ENCODE data around the gene TBC1D10A.
"Not testable (repeated sequence)": the region's sequence is repeated elsewhere in the genome, so short reads cannot be mapped to it uniquely, and the experiment has no call there.

Gene TBC1D10A

DNA sequence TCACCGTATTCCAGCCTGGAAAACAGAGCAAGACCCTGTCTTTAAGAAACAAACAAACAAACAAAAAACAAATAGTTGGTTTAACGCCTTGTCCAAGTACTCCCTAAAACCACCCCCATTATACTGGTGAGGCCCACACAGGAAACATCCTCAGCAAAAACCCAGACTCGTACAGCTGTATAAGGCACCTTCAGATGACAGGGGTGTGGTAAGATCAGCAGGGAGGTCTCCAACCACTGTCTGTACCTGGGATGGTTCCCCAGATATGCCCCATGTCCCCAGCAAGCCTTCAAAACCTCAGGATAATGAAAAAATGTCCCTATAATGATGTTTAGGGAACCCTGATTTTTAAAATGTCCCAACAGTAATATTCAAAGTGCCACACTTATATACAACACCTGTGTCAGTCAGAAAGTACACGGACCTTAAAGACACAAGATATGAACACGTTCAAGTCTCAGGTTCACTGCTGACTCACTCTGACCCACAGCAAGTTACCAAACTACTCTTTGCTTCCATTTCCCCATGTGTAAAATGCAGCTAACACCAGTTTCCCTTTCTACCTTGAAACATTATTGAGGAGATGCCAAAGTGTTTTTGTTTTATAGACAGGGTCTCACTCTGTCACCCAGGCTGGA lies 20.6 kb upstream of the TBC1D10A start:
- DNase-seq (ENCODE audit: low read depth in 2 of 2), result no peak

DNA sequence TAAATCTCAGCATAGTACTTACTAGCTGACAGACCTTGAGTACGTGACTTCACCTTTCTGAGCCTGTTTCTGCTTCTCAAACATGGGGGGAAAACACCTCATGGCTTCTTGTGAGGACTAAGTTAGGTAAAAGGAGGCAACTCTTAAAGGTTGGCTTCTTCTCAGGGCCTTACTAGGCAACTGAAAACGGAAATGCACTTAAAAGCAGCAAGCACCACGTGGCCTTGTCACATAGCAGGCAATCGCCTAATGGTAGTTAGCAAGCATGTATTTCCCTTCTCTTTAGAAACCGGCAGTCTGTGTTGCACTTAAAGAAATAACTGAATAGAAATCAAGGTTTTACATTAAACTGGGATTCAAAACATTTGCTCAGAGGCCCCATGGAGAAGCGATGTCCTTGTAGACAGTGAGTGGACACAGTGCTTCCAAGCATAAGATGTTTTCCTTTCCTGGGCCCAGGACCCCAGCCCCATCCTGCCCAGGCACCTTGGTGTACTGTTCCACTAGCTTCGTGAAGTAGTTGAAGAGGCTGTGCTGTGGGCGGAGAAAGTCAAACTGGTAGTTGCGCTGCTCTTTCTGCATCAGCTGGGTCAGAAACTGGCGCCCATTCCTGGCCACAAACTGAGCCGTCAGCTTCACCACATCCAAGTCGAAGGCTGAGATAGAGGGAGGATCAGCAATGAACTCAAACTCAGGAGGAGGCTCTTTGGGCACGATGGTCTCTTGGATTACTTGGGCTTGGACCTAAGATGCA lies 17.9 kb upstream of the TBC1D10A start:
- DNase-seq (ENCODE audit: low read depth in 2 of 2), result no peak

DNA sequence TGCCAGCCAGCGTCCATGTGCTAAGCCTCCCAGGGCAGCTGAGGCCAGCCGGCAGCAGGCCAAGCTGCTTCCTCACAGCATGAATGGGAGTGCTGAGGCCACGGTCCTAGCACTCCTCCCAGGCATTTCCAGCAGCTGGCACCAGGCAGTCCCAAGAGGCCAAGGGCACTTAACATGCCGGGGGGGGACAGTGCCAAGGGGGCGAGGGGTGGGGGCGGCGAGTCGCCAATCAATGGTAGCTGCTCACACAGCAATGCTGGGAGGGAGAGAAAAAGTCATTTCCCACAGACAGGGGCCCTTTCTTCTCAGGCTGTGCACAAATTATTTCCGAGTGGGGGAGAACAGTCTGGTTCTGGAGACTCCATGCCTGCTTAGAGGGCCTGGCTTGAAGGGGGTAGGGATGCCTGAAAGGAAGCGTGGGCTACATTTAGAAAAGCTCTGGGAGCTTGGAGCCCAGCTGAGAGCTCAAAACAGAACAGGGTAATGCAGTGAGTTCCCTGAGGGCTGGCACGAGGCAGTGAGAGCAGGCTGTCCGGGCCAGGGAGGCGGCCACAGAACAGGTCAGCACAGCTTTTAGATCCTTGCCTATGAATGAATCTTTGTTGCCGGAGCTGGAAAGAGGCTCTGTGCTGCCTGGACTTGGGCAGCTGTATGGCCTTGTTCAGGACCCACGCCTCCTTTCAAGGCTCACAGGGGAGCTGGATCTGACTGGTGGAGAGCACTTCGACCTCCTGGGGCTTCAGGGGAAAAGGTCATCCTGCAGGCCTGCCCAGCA lies 14.4 kb upstream of the TBC1D10A start:
- no peak for DNase-seq (ENCODE audit: low read depth in 2 of 2)

DNA sequence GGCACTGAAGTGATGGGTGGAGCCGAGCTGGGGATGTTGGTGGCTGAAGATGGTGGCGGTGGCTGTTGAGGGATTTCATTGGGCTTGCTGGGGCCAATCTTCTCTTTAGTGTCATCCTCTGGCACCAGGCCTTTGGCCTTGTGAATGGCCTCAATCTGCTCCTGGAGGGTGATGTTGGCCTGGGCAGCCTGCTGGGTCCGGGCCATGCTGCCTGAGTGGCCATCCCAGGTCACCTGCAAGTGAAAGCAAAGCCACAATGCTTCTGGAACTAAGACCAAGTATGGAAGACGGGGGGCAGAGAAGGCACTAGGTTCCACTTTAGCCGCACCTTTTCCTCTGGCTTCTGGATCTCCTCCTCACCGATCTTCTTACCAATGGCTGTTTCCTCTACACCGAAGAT lies 12.1 kb upstream of the TBC1D10A start:
- DNase-seq (ENCODE audit: low read depth in 2 of 2), result no peak

DNA sequence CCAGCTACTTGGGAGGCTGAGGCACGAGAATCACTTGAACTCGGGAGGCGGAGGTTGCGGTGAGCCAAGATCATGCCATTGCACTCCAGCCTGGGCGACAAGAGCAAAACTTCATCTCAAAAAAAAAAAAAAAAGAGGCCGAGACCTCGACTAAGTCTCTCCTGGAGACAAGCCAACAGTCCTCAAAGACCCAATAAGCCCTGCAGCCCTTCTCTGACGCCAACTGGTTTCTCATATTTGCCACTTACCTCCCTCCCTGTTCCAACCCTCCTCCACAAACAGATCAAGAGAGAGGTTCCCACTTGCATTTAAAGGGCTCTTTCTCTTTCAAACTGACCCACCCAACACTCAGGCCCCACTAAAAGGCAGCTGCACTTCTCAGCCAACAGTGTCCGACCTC lies 11.6 kb upstream of the TBC1D10A start:
- not testable (repeated sequence) for DNase-seq (ENCODE audit: low read depth in 2 of 2)

DNA sequence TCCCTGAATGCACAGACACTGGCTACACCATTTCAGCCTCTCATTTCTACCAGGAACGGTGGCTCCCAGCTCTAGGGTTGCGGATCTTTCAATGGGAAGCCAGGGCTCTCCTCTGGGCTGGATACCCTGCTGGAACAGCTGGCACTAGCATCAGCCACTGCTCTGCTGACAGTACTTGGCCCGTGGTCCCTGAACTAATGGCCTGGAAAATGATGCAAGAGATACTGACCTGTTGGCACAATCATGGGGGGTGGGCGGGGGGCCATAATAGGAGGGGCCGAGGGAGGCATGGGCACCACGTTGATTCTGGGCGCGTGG lies 10.7 kb upstream of the TBC1D10A start:
- DNase-seq (ENCODE audit: low read depth in 2 of 2), result no peak

DNA sequence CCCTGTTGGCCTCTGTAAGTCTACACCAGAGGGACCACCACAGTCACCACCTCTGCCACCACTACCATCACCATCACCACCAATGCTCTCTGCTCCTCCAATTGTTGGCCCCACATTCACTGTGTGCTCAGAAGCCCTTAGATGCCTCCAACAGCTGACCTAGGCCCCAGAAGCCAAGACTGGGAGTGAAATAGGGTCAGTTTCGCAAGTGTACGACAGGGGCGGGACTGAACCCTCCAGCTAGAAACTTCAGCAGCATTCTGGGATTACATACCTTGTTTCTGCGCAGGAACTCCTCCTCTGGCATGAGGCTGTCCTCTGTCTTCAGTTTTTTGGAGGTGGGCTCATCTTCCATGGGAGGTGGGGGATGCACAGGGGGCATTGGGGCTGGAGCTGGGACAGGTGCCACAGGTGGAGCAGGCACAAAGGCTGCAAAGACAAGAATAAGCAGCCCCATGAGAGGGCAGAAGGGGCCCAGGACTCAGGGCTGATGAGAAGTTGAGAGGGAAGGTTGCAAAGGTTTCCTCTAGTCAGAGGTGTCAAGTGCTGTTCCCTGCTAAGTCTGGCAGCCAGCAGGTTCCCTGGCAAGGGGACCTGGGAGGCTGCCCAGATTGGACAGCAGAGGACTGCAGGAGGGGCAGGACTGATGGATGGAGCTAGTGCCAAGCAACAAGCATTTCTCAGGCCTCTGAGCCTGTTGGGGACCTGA lies 10.2 kb upstream of the TBC1D10A start:
- DNase-seq (ENCODE audit: low read depth in 2 of 2), result no peak

DNA sequence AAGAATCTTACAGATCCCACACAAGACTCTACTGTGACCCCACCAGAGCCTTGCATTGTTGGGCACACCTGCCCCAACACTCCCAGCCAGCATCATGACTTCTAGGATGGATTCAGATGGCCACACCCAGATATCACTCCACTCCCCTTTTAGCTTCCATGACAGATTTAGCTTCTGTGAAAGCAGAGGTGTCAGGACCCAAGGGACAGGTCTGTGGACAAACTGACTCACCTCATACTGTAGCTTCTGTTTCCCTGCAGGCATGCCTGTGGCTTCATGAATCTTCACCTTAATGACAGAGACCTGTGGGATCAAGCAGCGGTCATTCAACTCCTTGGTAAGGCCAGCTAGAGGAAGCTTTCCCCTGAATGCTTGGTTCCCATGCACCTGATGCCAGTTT lies 8.5 kb upstream of the TBC1D10A start:
- DNase-seq (ENCODE audit: low read depth in 2 of 2), result no peak

DNA sequence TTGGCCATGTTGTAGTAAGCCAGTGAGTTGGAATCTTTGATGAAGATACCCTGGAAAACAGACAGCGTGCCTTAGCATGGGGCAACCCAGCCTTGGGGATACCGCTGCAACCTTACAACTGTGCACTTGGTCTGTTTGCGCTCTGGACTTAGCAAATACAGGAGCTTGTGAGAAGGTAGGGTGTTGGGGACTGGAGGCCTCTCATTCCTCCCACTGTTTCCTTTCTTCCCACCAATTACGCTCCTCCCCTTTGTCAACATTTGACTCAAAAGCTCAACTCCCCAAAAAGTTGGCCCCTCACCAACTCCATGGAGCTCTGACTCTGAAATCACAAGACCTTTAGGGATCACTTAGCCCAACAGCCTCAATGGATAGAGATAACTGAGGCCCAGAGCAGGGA lies 7.9 kb upstream of the TBC1D10A start:
- no peak for DNase-seq (ENCODE audit: low read depth in 2 of 2)

DNA sequence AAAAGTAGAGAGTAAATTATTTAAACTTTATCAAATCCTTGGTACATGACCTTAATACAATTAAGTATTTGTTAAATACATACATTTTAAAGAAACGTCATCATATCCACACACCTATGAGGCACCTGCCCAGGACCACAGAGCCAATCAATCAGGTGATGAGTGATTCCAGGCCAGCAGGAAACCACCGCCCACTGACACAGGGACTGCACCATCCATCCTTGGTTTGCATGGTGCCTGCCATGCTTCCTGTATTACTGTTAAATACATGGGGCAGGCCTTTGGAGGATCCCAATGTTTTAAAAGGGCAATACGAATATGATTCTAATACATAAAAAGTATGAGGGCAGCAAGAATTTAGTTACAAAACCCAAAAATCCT lies 7.0 kb upstream of the TBC1D10A start:
- DNase-seq (ENCODE audit: low read depth in 2 of 2), result no peak

DNA sequence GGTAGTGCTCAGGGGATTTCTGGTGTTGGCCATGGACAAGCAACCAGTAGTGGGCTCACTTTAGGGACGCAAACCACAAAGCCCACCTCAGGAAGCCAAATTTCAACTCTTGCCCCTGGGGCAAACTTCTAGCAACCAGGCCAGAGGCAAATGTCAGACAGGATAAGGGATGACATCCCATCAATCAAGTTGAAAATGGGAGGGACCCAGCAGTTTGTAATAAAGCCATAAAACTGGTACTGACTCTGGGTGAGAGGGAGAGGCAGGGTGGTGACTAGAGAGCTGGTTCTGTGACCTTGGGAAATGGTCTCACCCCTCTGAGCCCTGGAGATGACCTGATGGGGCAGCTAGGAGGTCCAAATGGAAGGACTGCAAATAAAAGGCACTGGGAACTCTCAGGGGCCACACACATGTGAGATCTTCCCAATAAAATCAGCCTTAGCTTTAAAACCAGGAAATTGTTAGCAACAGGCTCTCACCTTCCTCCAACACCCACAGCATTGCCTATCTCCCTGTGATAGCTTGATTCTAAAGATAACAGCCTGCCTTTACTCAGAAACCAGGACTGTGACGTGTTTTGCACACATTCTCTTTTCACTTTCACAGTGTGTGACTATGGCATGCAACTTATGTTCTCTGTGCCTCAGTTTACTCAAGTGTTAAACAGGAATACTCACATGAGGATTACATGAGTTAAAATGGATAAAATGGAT lies 6.4 kb upstream of the TBC1D10A start:
- no peak for DNase-seq (ENCODE audit: low read depth in 2 of 2)

DNA sequence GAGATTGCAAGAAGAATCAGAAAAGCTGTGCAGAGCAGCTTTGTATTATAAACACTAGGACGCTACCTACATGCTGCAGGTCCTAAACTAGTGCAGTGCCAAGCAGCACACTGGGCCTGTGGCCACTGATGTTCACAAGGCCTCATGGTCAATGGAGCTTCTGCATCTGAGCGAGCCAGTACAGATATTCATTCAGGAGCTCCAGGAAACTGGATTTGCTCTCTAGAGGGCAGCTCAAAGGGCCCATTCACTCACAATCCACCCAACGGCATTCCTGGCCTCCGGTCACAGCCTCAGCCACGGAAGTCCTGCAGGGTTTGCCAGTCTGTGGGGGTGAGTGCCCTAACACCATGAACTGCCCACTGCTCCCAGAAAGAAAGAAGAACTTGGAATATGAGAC lies 5.8 kb upstream of the TBC1D10A start:
- DNase-seq (ENCODE audit: low read depth in 2 of 2), result no peak

DNA sequence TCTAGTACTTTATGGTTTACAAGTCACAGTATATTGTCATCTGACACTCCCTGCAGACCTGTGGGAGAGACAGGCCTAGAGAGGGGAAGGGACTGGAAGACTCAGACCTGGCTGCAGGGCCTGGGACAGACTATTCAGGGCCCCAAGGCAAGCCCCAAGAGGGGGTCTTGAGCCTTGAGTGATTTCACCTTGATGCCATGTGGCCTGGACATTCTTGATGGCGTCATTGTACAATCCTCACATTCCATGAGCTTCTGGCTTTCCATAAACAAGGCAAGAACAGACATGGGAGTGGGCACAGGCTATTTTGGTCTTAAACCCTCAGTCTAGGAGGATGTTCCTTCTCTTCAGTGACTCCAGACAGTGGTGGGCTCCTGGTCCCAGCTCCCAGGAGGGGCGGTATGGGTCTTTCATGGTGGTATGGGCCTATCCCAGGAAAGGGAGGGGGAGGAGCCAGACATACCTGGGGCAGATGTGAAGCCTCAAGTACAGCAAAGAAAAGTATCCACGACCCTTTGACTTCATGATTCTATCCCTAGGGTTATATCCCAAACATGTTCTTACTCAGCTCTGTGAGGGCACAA lies 1.8 kb upstream of the TBC1D10A start:
- no peak for DNase-seq (ENCODE audit: low read depth in 2 of 2)

DNA sequence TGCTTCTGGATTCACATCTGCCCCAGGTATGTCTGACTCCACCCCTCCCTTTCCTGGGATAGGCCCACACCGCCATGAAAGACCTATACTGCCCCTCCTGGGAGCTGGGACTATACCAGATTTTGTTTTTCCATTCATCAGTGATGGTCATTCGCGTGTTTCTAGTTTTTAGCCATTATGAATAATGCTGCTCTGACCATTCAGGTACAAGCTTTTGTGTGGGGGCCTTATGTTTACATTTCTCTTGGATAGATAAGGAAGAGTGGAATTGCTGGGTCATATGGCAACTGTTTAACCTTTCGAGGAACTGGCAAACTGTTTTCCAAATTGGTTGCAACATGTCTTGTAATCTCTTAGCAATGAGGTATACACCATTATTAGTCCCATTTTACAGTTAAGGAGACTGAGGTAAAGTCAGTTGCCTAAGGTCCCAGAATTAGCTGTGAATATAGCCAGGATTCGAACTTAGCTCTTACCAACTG lies 1.2 kb upstream of the TBC1D10A start:
- DNase-seq (ENCODE audit: low read depth in 2 of 2), result no peak

DNA sequence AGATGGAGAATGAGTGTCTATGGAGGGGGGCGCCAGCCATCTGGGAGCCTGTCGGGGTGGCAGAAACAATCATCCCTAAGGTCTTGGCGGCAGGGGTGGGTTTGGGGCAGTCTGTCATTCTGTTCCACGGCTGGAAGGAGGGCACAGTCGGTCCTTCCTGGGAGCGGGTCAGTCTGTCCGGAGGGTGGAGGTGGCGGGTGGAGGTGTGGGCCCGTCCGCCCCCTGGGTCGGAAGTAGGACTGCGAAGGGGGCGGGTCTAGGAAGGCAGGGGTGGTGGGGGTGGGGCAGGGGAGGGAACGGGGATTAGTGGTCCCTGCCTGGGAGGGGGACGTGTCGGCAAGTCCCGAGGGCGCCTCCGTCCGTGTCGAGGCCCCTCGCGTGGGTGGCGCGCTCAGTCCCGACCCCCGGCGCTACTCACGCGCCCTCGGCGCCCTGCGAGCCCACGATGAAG lies 461 bp downstream of the TBC1D10A start:
- DNase-seq (ENCODE audit: low read depth in 2 of 2), result no peak

DNA sequence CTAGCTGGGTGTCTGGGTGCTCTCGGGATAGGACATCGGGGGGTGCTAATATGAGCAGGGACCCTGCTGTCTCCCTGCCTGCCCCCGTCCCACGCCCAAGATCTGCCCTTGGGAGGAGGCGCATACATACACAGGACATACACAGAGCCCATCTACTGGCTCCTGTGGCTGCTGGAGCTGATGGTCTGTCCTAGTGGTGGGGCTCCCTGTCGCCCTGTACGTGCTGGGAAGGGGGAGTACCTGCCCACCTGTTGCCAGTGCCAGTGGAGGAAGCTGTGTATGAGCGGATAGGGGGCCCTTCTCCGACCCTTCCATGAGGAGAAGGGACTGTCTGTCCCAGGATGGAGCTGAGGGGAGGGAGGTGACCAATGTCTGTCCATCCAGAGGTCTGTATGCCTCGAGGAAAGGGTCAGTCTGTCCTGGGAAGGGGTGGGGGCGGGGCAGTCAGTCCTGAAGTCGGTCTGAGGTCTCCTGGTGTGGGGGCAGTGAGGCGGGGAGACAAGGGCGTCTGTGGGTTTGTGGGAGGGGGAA lies 952 bp downstream of the TBC1D10A start:
- no peak for DNase-seq (ENCODE audit: low read depth in 2 of 2)

DNA sequence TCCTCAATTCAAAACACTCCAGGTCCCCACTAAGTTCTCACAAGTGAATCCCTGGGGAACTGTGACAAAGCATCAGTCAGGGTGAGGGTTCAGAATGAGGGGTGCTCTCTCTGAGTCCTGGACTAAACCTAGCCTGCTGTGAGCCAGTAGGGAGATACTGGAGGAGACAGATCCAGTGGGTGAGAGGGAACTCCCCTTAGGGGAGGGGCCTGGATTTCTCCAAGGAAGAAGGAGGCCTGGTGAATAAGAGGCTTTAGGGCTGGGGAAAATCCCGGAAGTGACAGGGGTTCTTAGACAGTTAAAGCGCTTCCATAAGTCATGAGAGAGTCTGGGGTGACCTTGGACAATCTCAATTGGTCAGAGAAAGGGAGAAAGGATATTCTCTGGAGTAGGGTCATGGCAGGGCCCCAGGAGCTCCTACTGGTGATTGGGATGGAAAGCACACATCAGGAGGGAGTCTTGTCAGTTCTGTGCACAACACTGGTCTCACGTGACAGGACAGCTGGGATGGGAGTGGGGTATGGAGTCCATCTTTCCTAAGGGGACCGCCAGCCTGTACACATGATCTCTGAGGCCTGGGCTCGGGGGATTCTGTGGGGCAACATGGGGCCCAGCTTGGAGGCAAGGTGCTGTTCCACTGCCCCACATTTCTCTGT lies 1.5 kb downstream of the TBC1D10A start:
- DNase-seq (ENCODE audit: low read depth in 2 of 2), result no peak

DNA sequence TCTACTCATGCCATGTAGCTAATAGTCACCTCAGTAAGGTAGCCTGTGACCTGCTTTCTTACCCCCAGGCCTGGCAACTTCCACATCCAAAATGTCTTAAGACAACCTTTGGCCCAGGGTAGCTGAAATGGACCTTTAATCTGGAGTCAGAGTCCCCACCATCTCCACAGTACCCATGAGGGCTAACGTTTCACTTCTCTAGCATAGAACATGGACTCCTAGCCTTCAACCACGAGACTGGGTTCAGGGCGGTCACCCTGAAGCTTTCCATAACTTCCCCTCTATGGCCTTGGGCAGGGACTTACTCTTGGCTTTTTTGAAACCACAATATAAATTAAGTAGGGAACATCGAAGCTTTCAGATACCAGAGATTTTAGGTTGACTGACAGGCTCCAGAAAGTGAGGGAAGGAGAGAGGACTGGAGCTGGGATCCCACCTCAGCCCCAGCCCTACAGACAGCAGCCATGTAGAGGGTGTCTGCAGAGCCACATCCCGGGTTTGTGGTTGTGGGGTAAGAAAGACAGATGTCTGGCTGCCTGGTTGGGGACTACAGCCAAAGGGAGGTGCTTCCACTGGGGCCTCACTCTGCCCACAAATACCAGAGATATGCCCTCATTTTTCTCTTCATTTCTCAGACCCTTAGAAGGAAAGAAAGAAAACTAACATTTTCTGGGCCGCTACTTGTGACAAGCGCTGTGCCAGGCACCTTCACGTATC lies 2.6 kb downstream of the TBC1D10A start:
- DNase-seq (ENCODE audit: low read depth in 2 of 2), result no peak

DNA sequence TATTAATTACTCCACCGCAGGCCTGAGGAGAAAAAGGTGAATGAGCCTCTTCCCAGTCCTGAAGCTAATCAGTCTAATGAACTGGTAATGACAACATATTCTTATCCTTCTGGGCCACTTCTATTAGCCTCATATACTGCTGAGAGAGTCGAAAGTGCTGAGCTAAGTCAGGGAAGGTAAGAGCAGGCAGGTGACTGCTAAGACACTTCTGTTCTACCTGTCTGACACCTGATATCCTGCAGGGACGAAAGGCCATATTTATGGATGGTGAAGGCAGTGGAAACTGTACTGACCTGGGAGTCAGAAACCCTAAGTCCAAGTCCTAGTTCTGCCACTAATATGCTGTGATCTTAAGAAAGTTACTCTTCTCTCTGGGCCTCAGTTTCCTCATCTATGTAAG lies 3.5 kb downstream of the TBC1D10A start:
- DNase-seq (ENCODE audit: low read depth in 2 of 2), result no peak

DNA sequence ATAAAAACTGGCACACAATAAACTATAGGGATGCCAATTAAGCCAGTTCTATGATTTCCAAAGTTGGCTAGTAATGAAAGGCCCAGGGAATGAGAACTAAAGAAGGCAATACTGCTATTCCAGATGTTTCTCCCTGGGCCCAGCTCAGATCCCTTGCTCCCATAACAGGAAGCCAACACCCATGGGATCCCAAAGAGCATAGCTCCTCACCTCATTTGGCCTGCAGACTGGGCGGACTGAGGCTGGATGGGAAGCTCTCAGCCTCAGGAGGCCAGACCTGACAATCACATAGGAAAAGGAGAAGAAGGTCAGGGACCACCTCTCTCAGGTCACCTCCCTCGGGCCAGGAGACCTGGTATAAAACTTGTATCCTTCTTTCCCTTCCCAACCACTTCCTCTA lies 5.3 kb downstream of the TBC1D10A start:
- no peak for DNase-seq (ENCODE audit: low read depth in 2 of 2)

Data from stimulated activated CD8-positive, alpha-beta memory T cell treated with anti-CD3 and anti-CD28 coated beads, Interleukin-15, amount 100 ng/mL, for 4 hours (primary cell).